GM21737 (cell line): ENCODE measurements around the gene FNIP1.
"Not testable (repeated sequence)": the region's sequence is repeated elsewhere in the genome, so short reads cannot be mapped to it uniquely, and the experiment has no call there.

Source experiments
- ATAC-seq: cut with Tn5 transposase; IDR thresholded peaks from one replicate; pipeline ENCODE4 v1.9.1; 2021; ENCODE audit warnings: mild to moderate bottlenecking, moderate library complexity; ENCODE audit not compliant: unreplicated experiment

Gene FNIP1

DNA sequence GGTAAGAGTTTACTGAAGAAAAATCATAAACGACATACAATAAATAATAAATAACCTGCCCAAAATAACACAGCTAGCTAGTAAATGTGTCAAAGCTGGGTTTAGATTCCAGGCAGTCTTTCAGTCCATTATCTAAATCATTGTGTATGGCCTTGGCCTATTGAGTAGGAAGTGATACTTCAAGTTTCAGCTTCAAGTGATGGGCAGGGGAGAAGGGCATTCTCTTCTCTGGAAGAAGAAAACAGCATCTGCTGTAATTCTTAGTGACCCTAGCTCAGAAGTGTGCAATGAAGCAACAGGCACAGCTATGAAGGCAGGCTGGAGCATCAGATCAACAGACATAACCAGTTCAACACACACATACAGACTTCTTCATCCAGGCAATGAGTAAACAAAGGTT, 42.5 kb downstream of the FNIP1 start:
- no peak for ATAC-seq

DNA sequence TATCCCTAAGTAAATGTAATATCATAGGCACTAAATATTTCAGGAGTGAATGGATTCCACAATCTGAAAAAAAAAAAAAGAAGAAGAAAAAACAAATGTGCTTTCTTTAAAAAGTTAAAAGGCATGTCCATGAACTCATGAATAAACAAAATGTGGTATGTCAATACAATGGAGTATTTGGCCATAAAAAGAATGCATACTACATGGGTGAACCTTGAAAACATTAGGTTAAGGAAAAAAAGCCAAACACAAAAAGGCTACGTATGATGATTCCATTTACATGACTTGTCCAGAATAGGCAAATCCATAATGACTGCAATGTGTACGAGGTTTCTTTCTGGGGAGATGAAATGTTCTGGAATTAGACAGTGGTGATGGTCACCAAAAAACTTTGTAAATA, 45.3 kb downstream of the FNIP1 start:
- no peak for ATAC-seq

DNA sequence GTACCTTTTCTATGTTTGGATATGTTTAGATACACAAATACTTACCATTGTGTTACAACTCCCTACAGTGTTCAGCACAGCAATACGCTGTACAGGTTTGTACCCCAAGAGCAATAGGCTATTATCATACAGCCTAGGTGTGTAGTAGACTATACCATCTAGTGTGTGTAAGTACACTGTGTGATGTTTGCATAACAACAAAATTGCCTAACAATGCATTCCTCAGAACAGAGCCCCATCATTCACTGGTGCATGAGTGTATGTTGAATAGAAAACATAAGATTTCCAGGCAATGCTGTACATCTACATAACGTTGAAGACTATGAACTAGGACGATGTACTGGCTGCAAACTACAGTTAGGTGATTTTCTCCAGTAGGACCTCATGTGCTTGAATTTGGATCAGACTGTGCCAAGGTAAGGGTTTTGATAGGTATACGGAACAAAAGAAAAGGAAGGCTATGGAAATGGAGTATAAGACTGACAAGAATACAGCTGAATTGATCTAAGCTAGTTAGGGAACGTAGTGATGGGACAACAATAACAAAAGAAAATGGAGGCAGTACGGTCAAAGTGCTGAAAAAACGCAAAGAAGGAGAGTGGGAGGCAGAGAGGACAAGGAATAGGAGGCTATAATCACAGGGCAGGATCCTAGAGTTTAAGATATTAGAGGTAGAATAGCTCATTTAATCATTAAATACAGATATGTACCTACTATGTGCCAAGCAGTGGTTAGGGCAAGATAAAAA, 46.9 kb downstream of the FNIP1 start:
- ATAC-seq: no peak

DNA sequence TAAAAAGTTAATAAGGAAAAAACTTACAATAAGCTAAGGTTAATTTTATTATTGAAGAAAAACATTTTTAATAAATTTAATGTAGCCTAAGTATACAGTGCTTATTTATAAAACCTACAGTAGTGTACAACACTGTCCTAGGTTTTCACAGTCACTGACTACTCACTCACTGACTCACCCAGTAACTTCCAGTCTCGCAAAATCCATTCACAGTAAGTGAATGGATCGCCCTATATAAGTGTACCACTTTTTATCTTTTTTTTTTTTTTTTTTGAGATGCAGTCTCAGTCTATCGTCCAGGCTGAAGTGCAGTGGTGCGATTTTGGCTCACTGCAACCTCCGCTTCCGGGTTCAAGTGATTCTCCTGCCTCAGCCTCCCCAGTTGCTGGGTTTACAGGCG, 47.7 kb downstream of the FNIP1 start:
- ATAC-seq: no peak

DNA sequence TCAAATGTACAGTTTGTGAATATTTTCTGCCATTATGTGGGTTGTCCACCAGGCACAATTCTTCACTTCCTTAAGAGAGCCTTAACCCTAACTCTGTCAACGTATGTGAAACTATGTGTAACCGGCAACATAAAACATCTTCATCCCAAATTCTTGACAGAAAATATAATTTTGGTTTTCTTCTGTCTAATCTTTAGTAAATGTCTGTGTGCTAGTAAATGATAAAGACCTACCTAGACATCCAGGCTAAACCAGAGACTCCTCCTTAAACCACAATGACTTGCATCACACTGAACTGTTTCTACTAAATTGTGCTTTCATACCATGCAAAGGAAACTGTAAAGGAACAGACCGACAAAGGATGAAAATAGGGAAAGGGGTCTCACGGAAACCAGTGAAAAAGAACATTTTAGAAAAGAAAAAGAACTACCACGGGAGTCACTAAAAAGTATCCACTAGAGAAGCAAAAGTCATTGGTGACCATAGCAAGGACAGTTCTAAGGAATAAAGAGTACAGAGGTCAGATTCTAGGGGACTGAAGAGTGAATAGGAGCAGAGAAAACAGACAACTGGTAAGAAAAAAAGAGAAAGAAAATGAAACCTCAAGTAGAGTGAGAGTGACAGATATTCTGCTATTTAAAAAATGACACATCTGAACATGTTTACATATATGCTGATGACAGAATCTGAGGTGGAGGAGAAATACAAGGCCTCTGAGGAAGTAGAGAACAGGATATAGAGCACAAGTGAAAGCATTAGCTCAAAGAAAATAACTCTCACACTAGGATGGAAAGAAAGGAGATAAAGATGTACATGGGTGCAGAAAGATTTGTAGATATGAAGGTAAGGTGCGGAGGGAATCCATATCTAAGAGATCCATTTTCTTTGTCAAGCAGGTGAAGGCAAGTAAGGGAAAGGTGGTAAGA, 49.4 kb downstream of the FNIP1 start:
- no peak for ATAC-seq

DNA sequence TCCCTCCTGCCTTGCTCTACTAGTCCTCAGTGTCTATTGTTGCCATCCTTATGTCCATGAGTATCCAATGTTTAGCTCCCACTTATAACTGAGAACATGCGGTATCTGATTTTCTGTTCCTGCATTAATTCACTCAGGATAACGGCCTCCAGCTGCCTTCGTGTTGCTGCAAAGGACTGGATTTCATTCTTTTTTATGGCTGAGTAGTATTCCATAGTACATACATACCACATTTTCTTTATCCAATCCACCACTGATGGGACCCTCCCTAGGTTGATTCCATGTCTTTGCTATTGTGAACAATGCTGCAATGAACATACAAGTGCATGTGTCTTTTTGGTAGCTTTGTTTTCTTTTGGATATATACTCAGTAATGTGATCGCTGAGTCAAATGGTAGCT, 50.4 kb downstream of the FNIP1 start:
- ATAC-seq: no peak

DNA sequence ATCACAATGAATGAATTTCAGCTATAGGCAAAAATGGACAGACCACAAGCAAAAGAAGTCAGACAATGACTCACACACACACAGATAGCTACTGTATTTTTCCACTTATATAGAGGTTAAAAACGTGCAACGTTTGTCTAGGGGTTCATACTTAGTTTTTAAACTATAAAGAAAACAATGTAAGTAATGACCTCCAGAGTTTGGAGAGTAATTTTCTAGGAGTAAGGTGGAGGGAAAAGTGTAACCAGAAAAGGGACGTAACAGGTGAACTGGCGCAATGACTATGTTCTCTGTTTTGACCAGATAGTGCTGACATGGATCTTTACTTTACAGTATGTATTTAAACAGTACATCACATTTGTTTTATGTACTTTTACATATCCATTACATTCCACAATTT, 51.1 kb downstream of the FNIP1 start:
- ATAC-seq: no peak

DNA sequence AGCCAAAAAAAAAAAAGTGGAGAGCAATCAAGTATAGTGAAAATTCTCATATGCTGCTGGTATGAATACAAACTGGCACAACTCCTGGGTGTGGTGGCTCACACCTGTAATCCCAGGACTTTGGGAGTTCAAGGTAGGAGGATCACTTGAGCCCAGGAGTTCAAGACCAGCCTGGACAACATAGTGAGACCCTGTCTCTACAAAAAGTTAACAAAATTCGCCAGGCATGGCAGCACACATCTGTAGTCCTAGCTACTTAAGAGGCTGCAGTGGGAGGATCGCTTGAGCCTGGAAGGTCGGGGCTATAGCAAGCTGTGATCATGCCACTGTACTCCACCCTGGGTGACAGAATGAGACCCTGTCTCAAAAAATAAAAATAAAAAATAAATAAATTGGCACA, 51.7 kb downstream of the FNIP1 start:
- ATAC-seq: no peak

DNA sequence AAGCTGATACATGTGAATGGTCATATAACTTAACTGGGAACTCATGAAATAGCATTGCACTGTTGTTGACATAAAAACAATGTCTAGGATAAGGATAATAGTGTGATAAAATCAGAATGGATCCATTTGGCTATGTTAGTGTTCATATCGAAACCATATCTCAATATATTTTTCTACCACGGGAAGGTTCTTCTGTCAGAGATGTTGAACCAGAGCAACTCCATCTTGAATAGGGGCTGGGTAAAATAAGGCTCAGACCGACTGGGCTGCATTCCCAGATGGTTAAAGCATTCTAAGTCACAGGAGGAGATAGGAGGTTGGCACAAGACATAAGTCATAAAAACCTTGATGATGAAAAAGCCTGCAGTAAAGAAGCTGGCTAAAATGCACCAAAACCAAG, 56.3 kb downstream of the FNIP1 start:
- ATAC-seq: no peak

DNA sequence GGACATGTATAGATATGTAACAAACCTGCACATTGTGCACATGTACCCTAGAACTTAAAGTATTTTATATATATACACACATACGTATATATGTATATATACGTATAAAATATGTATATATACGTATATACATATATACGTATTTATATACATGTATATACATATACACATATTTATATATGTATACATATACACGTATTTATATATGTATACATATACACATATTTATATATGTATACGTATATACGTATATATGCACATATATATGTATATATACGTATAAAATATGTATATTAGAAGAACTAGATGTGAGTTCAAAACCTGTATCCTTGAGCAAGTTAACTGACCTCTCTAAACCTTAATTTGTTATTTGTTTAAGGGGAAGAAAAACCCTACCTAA, 61.4 kb downstream of the FNIP1 start:
- ATAC-seq: no peak

DNA sequence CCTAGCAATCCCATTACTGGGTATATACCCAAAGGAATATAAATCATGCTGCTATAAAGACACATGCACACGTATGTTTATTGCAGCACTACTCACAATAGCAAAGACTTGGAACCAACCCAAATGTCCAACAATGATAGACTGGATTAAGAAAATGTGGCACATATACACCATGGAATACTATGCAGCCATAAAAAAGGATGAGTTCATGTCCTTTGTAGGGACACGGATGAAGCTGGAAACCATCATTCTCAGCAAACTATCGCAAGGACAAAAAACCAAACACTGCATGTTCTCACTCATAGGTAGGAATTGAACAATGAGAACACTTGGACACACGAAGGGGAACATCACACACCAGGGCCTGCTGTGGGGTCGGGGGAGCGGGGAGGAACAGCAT, 61.9 kb downstream of the FNIP1 start:
- not testable (repeated sequence) for ATAC-seq

DNA sequence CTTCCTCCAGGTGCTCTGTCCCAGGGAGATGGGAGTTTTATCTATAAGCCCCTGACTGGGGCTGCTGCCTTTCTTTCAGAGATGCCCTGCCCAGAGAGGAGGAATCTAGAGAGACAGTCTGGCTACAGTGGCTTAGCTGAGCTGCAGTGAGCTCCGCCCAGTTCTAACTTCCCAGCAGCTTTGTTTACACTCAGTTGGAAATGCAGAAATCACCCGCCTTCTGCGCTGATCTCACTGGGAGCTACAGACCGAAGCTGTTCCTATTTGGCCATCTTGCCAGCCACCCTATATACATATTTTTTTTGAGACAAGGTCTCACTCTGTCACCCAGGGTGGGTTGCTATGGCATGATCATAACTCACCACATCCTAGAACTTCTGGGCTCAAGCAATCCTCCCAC, 67.5 kb downstream of the FNIP1 start:
- not testable (repeated sequence) for ATAC-seq

DNA sequence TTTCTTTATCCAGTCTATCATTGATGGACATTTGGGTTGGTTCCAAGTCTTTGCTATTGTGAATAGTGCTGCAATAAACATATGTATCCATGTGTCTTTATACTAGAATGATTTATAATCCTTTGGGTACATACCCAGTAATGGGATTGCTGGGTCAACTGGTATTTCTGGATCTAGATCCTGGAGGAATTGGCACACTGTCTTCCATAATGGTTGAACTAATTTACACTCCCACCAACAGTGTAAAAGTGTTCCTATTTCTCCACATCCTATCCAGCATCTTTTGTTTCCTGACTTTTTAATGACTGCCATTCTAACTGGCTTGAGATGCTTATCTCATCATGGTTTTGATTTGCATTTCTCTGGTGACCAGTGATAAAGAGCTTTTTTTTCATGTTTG, 72.7 kb downstream of the FNIP1 start:
- not testable (repeated sequence) for ATAC-seq

DNA sequence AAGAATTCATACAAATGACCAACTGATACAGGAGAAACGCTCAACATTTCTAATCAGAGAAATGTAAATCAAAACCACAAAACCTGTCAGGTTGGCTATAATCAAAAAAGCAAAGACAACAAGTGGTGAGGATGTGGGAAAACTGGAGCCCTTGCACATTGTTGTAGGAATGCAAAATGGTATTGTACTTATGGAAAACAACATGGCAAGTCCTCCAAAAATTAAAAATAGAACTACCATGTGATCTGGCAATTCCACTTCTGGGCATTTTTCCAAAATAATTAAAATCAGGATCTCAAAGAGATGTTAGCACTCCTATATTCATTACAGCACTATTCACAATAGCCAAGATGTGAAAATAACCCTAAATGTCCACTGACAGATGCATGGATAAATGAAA, 76.1 kb downstream of the FNIP1 start:
- ATAC-seq: no peak

DNA sequence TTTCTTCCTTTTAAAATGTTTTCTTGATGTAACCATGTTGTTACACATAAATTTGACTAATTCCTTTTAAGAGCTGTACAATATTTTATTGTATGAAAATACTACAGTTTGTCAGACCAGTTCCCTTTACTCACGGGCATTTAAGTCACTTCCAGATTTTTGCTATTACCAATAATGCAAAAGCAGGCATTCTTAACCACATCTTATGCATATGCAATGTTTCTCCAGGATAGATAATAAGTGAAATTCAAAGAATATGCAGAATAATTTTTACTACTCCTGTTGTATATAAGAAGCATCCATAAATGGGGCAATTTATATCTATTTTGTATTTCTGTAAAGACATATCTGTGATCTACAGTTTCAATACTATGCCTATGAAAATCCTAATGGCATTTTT, 77.3 kb downstream of the FNIP1 start:
- no peak for ATAC-seq

DNA sequence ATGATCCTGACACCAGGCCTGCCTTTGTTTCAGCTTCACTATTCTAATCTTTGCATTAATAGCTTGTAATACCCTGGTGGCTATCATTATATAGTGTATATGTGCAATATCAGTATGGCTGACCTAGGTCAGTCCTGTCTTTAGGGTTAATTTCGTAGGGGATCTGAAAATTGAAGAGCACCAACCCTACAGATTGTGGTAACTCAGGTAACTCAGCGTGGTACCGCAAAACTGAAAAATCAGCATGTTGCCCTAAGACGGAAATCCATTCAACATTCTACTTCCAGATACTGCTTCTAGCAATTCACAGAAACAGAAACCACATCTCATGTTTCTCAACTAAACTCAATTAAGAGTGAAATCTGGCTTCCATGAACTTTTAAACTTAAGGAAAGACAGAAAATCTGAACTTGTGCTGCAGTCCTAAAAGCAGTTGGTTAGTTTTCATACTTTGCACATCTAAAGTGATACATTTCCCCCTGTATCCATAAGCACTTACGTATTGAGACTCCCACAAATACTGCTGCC, 78.3 kb downstream of the FNIP1 start:
- no peak for ATAC-seq

DNA sequence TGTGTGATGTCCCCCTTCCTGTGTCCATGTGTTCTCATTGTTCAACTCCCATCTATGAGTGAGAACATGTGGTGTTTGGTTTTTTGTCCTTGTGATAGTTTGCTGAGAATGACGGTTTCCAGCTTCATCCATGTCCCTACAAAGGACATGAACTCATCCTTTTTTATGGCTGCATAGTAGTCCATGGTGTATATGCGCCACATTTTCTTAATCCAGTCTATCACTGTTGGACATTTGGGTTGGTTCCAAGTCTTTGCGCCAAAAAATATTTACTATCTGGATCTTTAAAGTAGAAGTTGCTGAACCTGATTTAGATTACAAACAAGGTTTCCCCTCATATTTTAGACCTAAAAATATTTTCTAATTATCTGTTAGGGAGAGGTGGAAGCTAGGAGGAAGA, 79.7 kb downstream of the FNIP1 start:
- ATAC-seq: not testable (repeated sequence)

DNA sequence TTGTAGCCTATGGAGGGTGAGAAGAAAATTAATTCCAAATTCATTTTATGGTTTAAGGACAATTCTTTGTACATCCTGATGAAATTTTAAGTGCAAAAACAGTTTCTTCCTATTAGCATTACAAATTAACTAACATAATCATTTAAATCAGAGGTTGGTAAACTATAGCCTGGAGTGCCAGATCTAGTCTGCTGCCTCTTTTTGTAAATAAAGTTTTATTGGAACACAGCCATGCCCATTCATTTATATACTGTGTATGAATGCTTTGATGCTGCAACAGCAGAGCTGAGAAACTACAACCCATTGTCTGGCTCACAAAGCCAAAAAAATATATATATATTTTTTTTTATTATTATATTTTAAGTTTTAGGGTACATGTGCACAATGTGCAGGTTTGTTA, 80.2 kb downstream of the FNIP1 start:
- ATAC-seq: no peak

DNA sequence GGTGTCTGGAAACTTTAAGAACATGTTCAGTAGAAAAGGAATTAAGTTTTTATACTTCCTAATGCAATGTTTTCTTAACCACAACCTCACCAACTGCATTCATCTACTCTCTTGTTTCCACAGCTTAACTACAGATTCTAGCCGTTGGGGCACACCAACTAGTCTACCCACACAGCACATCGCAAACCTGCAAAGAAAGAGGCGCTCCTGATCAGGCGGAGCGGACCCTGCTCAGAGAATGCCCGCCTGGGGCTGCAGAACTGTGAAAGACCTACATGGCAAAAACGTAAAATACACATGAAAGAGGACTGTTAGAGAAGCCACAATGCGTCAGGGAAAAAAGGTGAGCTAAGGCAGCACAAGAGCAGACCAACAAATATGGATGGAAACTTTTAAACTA, 86.4 kb downstream of the FNIP1 start:
- ATAC-seq: no peak

DNA sequence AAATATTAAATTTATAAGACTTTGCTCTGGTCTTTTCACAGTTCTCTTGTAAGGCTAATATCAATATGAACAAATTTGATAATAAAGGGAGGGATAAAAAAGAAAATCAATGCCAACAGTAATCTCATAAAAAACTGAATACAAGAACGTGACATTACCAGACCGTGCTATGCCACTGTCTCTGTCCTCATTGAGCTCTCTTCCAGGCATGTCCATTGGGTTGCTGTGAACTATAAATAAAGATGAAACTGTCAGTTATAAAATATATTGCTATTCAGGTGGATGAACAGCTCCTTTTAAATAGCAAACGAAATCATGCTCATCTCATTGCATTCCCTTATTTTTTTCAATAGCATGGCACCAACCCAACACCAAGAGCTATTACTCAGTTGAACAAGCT, 87.8 kb downstream of the FNIP1 start:
- no peak for ATAC-seq

DNA sequence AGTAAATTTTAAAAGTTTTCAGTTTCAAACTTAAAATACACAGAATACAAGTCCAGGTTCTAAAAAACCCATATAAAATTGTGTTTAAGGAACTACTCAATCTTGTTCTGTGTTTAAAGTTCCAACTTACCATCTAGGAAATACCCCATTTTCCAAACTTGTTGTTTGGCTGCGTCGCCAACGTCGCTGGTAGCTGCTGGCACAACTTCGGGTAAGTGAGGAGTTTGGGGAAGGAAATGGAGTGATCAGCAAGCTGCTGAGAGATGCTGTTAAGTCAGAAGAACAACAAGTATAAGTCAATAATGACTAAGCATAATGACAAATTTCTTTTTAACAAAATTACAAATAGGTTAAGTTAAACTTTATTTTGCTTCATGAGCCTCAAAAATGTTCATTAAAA, 90.5 kb downstream of the FNIP1 start:
- no peak for ATAC-seq

DNA sequence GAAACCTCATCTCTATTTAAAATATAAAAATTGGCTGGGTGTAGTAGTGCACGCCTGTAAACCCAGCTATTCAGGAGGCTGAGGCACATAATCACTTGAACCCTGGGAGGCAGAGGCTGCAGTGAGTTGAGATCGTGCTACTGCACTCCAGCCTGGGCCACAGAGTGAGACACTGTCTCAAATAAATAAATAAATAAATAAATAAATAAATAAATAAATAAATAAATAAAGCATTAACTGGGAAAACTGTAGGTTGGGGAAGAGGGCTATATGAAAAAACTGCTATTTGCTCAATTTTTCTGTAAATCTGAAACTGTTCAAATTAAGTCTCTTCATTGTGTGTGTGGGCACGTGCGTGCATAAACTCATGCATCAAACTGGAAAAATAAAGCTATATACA, 101.9 kb downstream of the FNIP1 start:
- no peak for ATAC-seq
